ENCODE results near the gene WDR38.

Gene WDR38, protein sequence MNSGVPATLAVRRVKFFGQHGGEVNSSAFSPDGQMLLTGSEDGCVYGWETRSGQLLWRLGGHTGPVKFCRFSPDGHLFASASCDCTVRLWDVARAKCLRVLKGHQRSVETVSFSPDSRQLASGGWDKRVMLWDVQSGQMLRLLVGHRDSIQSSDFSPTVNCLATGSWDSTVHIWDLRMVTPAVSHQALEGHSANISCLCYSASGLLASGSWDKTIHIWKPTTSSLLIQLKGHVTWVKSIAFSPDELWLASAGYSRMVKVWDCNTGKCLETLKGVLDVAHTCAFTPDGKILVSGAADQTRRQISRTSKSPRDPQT

DNA sequence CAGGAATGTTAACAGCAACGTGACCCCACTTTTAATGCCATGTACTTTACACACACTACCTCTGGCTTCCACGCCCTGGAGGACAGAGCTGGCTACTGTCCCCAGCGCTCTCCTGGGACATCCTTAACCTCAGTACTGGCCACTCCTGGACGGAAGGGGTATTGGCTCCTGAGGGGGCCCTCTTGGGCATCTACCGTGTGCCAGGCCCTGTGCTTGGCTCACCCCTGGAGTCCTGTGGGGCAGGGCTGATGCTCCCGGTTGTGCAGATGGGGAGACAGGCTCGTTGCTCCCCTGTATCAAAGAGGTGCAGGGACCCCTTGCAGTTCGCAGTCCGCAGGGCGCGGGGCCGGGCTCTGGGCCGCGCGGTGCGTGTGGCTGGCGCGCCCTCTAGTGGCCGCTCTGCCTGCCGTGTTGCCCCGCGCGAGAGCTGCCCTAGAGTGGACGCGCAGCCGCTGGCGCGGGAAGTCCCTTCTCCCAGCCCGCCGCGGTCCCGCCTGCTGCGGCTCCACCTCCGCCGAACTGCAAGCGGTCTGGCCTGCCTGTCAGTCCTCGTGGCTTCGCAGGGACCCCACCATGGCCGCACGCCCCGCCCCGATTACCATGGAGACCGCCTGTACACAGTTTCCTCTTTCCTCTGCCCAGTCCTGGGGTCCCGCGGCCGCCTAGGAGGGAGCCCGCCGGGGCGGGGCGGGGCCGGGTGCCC, at the start of gene WDR38:
Gene WDR38, plus strand, starts transcription at position 632 of the 703 bp plus-strand sequence. CDS start 72 bp downstream, outside the sequence.
- Mint-ChIP-seq H3K4me3 (peak within 1 kb of the TSS; percentile 68), H3K27ac (peak within 1 kb of the TSS; percentile 77), H3K36me3 (ENCODE audit: low read depth) (peaks cover 16% of the 10 kb centered on the region), H3K9me3 (no peaks in the 10 kb centered on the region), H3K4me1 (ENCODE audit: low read depth) (peaks cover 27% of the 10 kb centered on the region), H3K27me3 (peaks cover 10% of the 10 kb centered on the region)
- peak; percentile 88 for DNase-seq

DNA sequence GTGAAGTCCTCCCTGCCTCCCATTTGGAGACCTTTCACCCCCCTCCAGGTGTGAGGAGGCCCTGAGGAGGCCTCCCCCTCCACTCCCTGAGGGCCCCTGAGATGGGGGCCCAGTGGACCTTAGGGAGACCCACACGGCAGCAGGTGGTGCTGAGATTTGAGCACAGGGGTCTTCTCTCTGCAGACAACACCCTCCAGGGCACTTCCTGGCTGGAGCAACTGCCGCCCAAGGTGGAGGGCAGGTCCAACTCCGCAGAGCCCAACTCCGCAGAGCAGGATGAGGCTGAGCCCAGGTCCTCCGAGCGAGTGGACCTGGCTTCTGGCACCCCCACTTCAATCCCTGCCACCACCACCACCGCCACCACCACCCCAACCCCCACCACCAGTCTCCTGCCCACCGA, 49.3 kb upstream of the WDR38 start:
- H3K27ac Mint-ChIP-seq: no peak overlapping the region
- H3K4me1 Mint-ChIP-seq (ENCODE audit: low read depth): no peaks in the 10 kb centered on the region
- H3K27me3 Mint-ChIP-seq: peaks cover 2% of the 10 kb centered on the region
- H3K9me3 Mint-ChIP-seq: no peaks in the 10 kb centered on the region
- H3K4me3 Mint-ChIP-seq: no peak overlapping the region
- no peak for DNase-seq
- no peaks in the 10 kb centered on the region for H3K36me3 Mint-ChIP-seq (ENCODE audit: low read depth)

DNA sequence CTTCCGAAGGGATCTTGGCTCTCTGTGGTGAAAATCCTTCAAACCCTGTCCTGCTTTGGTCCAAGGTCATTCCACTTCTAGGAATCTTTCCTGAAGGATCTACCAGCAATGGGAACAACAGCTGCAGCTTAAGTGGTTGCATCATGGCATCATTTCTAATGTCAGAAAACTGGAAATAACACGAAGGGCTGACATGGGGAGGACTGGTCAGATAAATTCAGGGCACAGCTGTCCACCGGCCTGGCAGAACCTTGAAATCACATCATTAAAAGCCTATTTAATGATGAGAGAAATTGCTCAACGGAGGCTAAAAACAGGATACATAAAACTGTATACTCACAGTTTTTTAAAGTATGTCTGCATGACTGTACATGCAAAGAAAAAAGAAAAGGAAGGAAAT, 48.1 kb upstream of the WDR38 start:
- Mint-ChIP-seq H3K36me3 (ENCODE audit: low read depth) (no peaks in the 10 kb centered on the region), H3K27ac (no peak overlapping the region), H3K4me1 (ENCODE audit: low read depth) (no peaks in the 10 kb centered on the region), H3K27me3 (peaks cover 2% of the 10 kb centered on the region), H3K9me3 (no peaks in the 10 kb centered on the region), H3K4me3 (no peak overlapping the region)
- no peak for DNase-seq

DNA sequence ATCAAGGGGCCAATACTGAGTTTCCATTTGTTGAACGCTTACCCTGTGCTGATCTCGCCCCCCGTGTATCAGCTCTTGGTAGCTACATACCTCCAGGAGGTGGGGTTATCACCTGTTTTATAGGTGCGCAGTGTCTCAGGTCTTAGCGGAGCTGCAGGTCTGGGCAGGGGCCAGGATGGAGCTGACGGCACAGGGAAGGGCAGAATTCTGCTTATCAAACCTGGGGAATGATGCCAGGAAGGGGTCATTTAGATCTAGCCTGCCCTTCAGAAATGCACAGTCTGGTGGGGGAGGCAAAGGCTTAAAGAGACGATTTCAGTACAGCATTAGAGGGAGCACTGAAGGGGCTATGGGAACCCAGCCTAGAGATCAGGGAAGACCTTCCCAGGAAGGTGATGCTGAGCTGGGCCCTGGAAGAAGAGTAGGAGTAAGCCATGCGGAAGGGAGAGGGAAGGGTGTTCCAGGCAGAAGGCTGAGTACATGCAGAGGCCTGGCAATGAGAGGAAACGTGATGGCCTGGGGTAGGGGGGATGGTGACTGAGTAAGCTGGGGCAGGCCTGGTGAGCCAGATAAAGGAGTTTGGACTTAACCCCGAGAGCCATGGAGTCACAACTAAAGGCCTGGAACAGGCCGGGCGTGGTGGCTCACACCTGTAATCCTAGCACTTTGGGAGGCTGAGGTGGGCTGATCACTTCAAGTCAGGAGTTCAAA, 44.9 kb upstream of the WDR38 start:
- no peaks in the 10 kb centered on the region for H3K9me3 Mint-ChIP-seq
- H3K27me3 Mint-ChIP-seq: peaks cover 2% of the 10 kb centered on the region
- no peak overlapping the region for H3K4me3 Mint-ChIP-seq
- H3K27ac Mint-ChIP-seq: no peak overlapping the region
- no peaks in the 10 kb centered on the region for H3K4me1 Mint-ChIP-seq (ENCODE audit: low read depth)
- H3K36me3 Mint-ChIP-seq (ENCODE audit: low read depth): no peaks in the 10 kb centered on the region
- DNase-seq: no peak

DNA sequence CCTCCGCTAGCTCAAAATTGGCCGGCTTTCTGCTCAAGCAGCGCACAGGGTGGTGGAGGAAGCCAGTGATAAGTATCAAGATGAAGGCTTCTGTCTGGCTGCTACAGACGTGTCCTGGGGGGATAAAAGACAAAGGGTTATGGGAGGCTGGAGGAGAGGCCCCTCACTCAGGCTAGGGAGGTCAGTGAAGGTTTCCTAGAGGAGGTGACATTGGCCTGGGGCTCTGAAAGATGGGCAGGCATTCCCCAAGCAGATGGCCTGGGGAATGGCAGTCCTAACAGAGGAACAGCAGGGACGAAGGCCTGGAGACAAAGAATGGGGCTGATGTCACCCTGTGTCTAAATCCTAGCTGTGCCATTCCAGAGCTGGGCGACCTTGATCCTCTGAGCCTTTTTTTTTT, 44.0 kb upstream of the WDR38 start:
- Mint-ChIP-seq H3K4me1 (ENCODE audit: low read depth) (no peaks in the 10 kb centered on the region), H3K4me3 (no peak overlapping the region), H3K36me3 (ENCODE audit: low read depth) (no peaks in the 10 kb centered on the region), H3K9me3 (no peaks in the 10 kb centered on the region), H3K27ac (no peak overlapping the region), H3K27me3 (peaks cover 5% of the 10 kb centered on the region)
- DNase-seq: no peak

DNA sequence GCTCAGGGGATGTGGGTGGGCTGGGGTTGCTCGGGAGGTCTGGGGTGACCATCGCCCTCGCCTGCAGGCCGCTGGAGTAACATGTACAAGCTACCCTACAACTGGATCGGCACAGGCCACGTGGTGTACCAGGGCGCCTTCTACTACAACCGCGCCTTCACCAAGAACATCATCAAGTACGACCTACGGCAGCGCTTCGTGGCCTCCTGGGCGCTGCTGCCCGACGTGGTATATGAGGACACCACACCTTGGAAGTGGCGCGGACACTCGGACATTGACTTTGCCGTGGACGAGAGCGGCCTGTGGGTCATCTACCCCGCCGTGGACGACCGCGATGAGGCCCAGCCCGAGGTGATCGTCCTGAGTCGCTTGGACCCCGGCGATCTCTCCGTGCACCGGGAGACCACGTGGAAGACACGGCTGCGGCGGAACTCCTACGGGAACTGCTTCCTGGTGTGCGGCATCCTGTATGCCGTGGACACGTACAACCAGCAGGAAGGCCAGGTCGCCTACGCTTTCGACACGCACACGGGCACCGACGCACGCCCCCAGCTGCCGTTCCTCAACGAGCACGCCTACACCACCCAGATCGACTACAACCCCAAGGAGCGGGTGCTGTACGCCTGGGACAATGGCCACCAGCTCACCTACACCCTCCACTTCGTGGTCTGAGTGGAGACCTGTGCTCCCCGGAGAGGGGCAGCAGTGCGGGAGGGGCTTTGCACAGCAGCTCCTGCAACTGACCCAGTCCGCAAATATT, 43.3 kb upstream of the WDR38 start:
- no peak for DNase-seq
- Mint-ChIP-seq H3K9me3 (no peaks in the 10 kb centered on the region), H3K4me1 (ENCODE audit: low read depth) (no peaks in the 10 kb centered on the region), H3K27ac (no peak overlapping the region), H3K4me3 (no peak overlapping the region), H3K36me3 (ENCODE audit: low read depth) (no peaks in the 10 kb centered on the region), H3K27me3 (peaks cover 5% of the 10 kb centered on the region)

DNA sequence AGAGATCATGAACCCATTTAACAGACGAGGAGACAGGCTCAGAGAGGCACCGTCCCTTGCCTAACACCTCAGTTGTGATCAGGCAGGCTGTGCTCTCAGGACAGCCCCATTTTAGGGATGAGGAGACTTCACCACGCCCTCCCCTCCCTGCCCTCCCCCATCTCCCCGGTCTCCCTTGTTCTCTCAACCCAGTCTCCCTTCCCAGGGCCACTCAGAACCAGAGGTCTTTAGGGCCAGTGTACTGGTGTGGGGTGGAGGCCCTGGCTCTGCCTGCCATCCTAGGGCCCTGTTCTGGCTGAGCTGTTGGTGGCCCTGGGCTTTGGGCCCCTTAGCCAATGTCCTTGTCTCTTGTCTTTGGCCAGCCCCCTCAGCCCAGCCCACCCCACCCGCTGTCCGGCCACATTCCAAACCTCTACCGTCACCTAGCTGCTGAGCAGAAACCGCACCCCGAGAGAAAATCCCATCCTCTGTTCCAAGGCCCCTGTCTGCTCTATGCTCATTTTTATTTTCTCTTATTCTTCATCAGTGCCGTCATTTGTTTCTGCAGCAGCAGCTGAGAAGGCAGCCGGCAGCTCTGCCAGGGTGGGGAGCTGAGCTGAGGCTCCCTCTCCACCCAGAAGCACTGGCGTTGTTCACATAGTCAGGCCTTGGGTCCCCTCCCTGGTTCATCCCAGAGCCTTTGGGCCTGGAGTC, 42.5 kb upstream of the WDR38 start:
- Mint-ChIP-seq H3K9me3 (no peaks in the 10 kb centered on the region), H3K4me3 (no peak overlapping the region), H3K4me1 (ENCODE audit: low read depth) (no peaks in the 10 kb centered on the region), H3K27me3 (peaks cover 5% of the 10 kb centered on the region), H3K27ac (peak overlapping the region; percentile 76), H3K36me3 (ENCODE audit: low read depth) (no peaks in the 10 kb centered on the region)
- DNase-seq: no peak

DNA sequence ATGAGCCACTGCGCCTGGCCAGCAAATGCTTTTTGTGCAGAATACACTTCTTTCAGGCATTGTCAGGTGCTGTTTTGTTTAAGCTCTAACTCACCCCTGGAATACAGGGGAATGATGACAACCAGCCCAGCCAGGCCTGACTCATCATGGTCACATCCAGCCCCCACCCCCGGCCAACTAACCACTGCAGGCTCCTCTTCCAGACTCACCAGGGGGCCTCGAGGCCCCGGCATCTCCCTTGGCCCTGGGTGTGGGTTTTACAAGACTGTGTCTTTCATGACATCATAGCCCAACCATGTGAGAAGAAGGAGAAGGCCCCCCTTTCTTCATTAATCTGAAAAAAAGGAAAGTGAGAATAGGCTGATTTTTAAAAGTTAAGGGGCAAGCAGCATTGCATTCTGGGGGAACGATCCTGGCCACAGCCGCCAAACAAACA, 40.8 kb upstream of the WDR38 start:
- H3K27ac Mint-ChIP-seq: no peak overlapping the region
- no peak for DNase-seq

DNA sequence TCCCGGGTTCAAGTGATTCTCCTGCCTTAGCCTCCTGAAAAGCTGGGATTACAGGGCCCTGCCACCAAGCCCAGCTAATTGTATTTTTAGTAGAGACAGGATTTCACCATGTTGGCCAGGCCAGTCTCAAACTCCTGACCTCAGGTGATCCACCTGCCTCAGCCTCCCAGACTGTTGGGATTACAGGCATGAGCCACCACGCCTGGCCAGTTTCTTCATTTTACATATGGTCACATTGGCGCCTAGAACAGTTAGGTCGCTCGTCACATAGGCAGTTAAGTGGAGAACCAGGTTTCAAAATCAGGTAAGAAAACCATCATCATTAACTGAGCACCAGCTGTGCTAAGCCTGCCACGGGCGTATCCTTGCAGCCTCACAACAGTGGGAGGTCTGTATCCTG, 40.2 kb upstream of the WDR38 start:
- H3K36me3 Mint-ChIP-seq (ENCODE audit: low read depth): no peaks in the 10 kb centered on the region
- no peak overlapping the region for H3K4me3 Mint-ChIP-seq
- H3K27me3 Mint-ChIP-seq: peaks cover 12% of the 10 kb centered on the region
- DNase-seq: no peak
- H3K9me3 Mint-ChIP-seq: no peaks in the 10 kb centered on the region
- H3K27ac Mint-ChIP-seq: no peak overlapping the region
- peaks cover under 1% of the 10 kb centered on the region for H3K4me1 Mint-ChIP-seq (ENCODE audit: low read depth)

More for the DNA sequence above, 40.8 kb upstream of the WDR38 start:
- no peaks in the 10 kb centered on the region for H3K9me3 Mint-ChIP-seq
- no peaks in the 10 kb centered on the region for H3K36me3 Mint-ChIP-seq (ENCODE audit: low read depth)
- H3K27me3 Mint-ChIP-seq: peaks cover 11% of the 10 kb centered on the region
- H3K4me3 Mint-ChIP-seq: no peak overlapping the region
- no peaks in the 10 kb centered on the region for H3K4me1 Mint-ChIP-seq (ENCODE audit: low read depth)

DNA sequence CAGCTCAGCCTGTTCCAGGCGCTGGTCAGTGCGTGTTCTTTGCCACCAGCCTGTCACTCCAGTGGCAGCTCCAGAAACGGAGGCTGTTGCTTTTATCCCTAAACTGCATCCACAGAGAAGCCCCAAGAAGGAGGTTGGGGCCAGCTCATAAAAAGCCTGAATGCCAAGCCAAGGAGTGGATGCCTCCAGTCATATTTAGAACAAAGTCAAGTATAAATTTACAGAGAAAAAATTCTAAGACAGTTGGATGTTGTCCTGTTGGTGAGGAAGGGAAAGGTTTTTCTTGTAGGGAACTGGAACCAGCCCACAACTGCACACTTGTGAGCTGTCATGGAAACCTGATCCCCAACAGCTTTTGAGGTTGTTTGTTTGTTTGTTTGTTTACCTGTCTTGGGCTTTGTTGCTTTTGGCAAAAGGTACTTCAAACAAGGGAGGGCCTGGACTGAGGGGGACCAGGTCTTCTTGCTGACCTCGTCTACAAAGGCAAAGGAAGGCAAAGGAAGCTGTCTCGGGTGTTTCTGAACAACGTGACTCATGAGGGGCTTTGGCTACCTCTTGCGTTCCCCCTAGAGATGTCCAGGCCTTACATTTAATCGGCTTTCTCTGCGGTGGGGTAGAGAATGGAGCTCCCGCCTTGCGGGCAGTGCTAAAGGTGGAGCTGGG, 39.6 kb upstream of the WDR38 start:
- DNase-seq: no peak
- Mint-ChIP-seq H3K4me1 (ENCODE audit: low read depth) (peaks cover 6% of the 10 kb centered on the region), H3K4me3 (no peak overlapping the region), H3K27ac (no peak overlapping the region), H3K9me3 (no peaks in the 10 kb centered on the region), H3K36me3 (ENCODE audit: low read depth) (no peaks in the 10 kb centered on the region), H3K27me3 (peaks cover 16% of the 10 kb centered on the region)

DNA sequence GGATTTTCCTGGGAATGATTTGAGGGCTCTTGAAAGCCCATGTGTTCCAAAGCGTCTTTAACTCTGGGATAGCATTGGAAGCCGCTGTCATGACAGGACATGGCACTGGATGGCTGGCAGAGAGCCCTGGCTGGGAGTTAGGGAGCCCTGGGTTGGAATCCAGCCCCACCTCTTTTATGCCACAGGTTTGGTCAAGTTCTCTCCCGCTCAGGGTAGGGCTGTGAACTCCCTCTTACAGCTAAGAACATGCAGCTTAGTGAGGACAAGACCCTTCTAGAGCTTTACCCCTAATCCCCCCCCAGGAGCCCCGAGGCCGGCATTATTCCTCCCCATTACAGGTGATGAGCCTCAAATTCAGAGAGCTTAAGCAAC, 39.1 kb upstream of the WDR38 start:
- no peak overlapping the region for H3K27ac Mint-ChIP-seq
- H3K27me3 Mint-ChIP-seq: peaks cover 16% of the 10 kb centered on the region
- no peak for DNase-seq
- H3K4me3 Mint-ChIP-seq: no peak overlapping the region
- H3K36me3 Mint-ChIP-seq (ENCODE audit: low read depth): no peaks in the 10 kb centered on the region
- peaks cover 8% of the 10 kb centered on the region for H3K4me1 Mint-ChIP-seq (ENCODE audit: low read depth)
- H3K9me3 Mint-ChIP-seq: no peaks in the 10 kb centered on the region

DNA sequence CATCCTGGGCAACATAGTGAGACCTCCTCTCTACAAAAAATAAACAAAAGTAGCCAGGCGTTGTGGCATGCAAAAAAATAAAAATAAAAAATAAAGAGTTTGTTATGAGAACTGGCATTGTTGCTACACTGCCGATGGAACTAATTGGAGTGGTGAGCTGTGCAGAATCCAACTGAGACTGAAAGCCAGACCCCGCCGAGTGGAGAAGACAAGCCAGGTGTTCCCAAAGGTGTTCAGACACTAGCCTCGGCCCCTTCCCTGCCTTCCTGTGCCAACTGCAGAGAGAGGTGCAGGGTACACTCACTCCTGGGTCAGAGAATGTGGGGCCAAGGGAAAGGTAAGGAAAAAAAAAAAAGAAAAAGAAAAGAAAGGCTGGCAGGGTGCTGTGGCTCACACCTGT, 37.7 kb upstream of the WDR38 start:
- no peaks in the 10 kb centered on the region for H3K9me3 Mint-ChIP-seq
- no peak overlapping the region for H3K4me3 Mint-ChIP-seq
- DNase-seq: no peak
- no peak overlapping the region for H3K27ac Mint-ChIP-seq
- no peaks in the 10 kb centered on the region for H3K36me3 Mint-ChIP-seq (ENCODE audit: low read depth)
- H3K27me3 Mint-ChIP-seq: peaks cover 18% of the 10 kb centered on the region
- peaks cover 8% of the 10 kb centered on the region for H3K4me1 Mint-ChIP-seq (ENCODE audit: low read depth)

DNA sequence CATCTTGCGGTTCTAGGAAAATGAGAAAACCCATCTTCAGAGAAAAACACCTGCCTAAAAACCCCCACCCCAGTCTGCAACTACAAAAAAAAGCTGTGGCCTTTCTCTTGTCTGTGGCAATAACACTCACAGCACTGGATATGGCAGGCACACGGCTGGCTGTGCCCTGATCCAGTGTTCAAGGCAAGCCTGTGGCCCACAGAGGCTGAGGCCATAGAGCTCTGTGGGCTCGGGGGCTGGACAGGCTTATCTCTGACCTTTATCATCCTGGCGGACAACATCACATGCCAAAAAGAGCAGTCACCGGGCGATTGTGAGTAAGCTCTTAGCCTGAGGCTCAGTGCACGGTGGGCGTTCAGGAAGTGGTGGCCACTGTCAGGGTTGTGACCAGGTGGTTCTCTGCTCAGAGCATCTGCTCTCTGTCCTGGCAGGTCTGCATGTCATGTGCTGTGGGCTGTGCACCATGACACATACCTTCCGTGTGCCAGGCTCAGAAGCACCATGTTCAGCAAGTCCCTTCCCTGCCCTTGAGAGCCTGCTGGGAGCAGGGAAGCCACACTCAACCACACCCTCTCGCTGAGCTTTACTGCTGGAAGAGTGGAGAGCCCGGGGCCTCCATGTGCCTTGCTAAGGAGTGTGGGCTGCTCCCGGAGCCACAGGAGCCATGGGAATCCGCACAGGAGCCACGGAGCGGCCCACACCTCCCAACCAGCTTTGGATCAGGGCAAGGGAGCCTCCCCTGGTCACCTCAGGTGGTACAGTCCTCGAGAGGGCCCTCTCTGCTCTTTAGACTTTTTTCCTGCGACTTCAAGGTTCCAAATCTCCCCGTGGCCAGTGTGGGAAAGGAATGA, 34.6 kb upstream of the WDR38 start:
- peaks cover 8% of the 10 kb centered on the region for H3K4me1 Mint-ChIP-seq (ENCODE audit: low read depth)
- no peak overlapping the region for H3K27ac Mint-ChIP-seq

More for the DNA sequence above, 34.6 kb upstream of the WDR38 start:
- Mint-ChIP-seq H3K27me3 (peaks cover 18% of the 10 kb centered on the region), H3K9me3 (no peaks in the 10 kb centered on the region), H3K36me3 (ENCODE audit: low read depth) (no peaks in the 10 kb centered on the region), H3K4me3 (no peak overlapping the region)
- DNase-seq: no peak
